Measurements from ENCODE around the gene MPP3.
A peak's percentile ranks its signal among the peaks of the same experiment; 100 is the strongest.
"Not testable (repeated sequence)": the region's sequence is repeated elsewhere in the genome, so short reads cannot be mapped to it uniquely, and the experiment has no call there.

MPP3 gene

GRCh38 chr17:43860927-43861622 lies 28.1 kb upstream of the MPP3 start:
- DNase-seq: no peak

DNA sequence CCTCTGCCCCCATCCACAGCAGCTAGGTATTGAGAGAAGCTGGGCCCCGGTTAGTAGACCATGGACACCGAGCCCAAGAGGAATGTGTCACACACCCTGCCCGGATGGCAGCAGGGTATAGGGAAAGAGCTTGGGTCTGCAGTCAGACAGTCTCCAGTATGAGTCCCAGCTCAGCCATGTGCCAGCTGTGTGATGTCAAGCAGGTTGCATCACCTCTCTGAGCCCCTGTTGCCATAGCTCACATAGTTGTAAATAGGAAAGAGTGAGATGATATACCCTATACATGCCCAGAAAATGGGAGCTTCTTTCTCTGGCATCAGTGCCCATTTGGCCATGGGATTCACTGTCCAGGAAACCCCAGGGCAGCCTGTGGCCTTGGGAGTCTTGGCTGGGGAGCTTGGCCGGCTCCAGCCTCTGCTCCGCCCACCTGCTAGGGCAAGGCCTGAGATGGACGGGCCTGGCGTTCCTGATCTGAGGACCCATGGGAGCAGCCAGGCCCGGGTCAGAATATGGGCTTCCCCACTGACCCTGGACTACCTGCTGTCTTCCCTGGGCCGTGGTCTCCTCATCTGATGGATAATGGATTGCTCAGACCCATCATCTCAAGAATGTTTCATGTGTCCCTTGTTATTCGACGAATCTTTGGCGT lies 27.3 kb upstream of the MPP3 start:
- no peak for DNase-seq

DNA sequence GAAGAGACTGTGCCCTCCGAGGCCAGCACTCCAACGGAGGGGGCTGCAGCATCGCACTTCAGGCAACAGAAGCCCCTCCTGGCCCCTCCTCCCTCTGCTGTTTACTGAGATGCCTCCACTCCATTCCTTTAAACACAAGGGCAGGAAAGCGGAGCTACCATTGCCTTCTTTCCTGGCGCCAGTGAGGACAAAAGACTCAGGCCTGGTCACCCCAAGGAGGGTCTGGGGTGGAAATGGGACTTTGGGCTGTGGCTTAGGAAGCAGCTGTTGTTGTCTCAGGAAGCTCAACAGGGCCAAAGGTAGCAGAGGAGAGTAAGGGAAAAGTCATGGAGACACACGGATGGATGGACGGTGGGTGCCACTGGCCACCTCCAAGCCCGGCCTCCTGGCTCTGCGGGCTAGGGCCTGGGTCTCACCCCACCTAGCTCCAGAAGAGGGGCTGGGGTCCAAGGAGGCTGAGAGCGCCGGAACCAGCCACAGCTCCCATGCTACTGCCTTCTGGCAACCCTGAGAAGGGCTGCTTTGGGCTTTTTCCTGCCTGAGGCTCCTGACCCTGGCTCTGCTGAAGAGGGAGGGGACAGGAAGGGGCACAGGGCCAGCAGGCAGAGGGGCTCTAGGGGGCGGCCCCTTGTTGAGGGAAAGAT lies 25.1 kb upstream of the MPP3 start:
- no peak for DNase-seq

GRCh38 chr17:43857141-43857540 lies 24.2 kb upstream of the MPP3 start:
- no peak for DNase-seq

DNA sequence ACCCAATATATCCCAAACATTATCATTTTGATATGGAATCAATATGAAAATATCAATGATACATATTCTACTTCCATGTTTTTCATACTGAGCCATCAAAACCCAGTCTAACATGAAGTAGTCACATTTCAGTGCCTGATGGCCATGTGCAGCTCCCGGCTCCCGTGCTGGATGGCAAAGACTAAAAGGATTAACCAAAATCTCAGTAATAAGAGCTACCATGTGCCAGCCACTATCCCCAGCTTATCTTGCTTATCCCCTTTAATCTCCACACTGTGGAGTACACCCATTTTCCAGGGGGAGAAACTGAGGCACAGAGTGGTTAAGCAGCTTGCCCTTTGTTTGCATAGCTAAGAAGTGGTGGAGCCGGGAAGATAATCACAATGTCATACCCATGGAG lies 23.2 kb upstream of the MPP3 start:
- no peak for DNase-seq

DNA sequence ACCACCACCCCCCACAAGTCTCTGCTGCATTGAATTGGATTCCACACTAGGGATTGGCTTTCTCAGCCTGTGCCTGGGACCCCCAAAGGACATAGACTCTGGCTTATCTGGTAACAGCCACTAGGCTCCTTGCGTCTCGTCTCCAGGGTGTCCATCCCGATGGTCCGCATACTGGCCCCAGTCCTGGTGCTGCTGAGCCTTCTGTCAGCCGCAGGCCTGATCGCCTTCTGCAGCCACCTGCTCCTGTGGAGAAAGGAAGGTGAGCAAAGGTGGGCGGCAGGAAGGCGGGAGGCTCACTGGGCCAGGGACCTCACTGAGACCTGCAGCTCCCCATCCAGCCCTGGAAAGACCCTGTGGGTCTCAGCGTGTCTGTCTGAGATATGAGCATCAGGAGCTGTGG lies 22.1 kb upstream of the MPP3 start:
- no peak for DNase-seq

- no peak for DNase-seq
These were observed 21.6 kb upstream of the MPP3 start for GRCh38 chr17:43854498-43854897.

DNA sequence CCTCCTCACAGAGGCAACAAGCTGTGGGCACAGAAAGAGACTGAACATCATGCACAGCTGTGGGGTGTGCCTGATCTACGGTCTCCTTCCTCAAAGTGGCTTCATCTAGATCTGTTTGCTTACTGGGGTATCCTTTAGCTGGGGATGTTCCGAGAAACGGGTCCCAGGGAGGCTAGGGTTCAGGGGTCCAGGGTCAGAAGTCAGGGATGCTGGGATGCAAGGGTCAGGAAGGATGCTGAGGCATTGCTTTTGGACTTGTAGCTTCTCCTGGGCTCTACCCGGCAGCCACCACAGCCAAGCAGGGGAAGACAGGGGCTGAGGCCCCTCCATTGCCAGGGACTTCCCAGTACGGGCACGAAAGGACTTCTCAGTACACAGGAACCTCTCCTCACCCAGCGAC lies 20.6 kb upstream of the MPP3 start:
- DNase-seq: no peak

- DNase-seq: no peak
These were observed 19.6 kb upstream of the MPP3 start for GRCh38 chr17:43852571-43852970.

DNA sequence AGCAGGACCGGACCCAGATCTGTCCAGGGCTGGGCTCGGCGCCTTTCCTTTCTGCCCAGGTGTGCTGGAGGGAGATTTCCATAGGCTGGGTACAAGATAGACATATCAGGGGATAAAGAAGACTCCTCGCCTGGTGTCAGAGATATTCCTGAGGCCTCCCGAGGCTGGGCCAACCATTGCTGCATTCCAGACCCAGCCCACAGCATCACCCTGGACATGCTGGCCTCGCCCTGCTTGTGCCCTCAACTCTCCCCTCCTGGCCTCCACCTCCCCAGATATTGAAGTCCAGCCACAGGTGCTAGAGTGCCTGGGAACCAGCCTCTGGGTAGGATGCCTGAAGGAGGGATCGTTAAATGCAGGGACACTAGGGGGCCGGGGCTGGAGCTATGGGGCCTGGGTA lies 16.2 kb upstream of the MPP3 start:
- DNase-seq: no peak

DNA sequence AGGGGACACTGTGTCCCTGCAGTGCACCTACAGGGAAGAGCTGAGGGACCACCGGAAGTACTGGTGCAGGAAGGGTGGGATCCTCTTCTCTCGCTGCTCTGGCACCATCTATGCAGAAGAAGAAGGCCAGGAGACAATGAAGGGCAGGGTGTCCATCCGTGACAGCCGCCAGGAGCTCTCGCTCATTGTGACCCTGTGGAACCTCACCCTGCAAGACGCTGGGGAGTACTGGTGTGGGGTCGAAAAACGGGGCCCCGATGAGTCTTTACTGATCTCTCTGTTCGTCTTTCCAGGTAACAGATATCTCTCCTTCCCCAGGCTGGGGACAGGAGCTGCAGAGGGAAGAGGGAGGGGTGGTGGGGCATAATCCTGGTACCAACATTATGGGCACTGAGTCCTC lies 15.7 kb upstream of the MPP3 start:
- DNase-seq: no peak

DNA sequence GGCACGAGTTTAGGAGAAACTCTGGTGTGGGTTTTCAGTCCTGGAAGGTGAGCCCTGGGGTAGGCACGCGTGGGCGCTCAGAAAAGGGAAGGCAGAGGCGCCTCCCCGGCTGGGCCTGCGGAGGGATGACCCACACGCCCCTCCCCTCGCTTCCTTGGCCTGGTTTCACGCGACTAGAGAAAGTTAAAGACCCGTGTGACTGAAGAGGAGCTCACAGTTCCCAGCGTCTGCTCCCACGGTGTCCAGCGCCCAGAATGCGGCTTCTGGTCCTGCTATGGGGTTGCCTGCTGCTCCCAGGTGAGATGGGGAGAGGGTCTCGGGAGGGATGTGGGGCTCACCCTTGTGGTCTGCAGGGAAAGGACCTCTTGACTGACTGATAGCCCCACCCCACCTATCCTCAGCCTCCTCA lies 14.0 kb upstream of the MPP3 start, which contains the start of gene CD300LG:
Gene CD300LG, plus strand, starts transcription at position 214 of the 409 bp plus-strand sequence. Its CDS starts 41 bp downstream, at position 255.
- DNase-seq: no peak

DNA sequence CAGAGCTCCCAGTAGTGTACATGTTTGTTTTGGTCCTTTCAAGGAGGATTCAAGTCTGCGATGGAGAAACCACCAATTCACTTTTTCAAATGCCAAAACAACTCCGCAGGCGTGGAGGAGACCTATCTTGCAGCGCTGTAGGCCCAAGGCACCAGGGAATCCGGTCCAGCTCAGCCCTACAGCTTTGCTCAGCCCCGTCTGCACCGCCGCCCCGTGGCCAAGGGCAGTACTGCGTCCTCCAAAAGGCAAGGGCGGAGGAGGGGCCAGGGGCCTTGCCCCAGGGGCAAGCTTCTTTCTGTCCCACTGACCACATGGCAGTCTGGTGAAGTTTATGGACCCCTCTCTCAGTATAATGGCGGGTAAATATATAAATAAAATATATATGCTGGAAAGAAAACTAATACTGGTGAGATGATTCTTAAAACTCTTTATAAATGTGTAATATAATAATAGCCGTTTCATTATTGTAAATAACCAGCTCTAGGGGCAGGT lies 13.3 kb upstream of the MPP3 start:
- DNase-seq: peak; percentile 90 to 92

DNA sequence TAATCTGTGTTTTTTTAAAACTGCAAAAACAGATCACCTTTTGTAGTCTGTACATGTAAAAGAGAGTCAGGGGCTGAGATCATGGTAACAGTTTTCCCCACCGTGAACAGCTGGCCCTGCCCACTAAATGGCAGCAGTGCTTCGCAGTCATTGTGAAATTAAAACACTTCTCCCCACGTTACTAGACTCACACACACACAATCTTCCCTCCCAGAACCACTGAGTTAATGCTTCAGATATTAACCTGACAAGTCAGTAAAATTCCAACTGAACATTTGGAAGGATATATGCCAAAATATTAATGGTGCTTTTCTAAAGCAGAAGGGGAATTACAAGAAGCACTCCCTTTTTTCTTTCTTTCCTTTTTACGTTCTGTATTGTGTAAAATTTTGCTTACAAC lies 12.8 kb upstream of the MPP3 start:
- DNase-seq: no peak

DNA sequence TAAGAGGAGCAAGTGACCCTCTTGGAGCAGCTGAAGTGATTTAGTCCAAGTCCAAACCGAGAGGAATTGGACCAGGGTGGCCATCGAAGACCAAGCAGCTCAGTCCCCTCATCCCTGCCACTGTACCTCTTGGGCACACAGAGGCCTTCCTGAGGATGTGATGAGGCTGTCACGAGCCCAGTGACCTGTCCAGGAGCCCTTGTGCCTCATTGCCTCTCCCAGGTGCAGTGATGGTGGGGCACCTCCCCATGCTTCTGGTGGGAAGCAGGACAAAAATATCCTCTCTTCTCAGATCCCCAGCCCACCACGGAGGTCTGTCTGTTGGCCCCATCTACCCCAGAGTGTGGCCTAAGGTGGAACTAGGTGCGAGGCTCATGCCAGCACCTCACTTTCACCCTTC lies 11.3 kb upstream of the MPP3 start:
- no peak for DNase-seq

GRCh38 chr17:43842975-43843325 lies 10.0 kb upstream of the MPP3 start:
- DNase-seq: no peak

GRCh38 chr17:43842091-43842974 lies 9.4 kb upstream of the MPP3 start:
- not testable (repeated sequence) for DNase-seq

DNA sequence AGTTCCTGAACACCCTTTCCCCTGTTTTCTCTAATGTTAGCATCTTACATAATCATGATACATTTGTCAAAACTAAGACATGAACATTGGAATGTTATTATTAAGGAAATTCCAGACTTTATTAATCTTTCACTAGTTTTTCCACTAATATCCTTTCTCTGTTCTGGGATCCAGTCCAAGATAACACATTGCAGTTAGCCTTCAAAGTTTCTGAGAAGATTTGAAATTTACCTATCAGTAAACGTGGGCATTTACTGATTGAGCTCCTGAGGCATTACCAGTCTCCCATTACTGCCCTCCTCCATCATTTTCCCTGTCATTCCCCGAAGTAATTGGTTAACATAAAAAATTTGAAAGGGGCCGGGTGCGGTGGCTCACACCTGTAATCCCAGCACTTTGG lies 8.3 kb upstream of the MPP3 start:
- no peak for DNase-seq

GRCh38 chr17:43840814-43841213 lies 7.9 kb upstream of the MPP3 start:
- DNase-seq: no peak

DNA sequence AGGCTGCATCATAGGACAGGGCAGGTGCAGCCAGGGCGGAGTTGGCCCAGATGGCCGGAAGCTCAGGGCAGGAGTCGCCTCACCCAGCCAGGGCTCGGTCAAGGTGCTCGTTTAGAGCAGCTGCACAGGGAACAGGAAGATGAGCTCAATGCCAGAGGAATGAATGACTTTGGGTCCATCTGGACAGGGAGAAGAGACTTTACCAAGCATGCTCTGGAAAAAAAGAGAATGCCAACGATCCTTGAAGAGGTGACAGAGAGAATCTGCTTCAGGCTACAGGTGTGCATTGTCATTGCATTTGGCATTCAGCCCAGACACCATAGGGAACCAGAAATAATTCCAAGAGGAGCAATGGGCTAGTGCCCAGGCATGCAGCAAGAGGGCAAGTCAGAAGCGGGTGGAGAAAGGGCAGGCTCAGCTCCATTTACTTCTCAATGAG lies 6.7 kb upstream of the MPP3 start:
- no peak for DNase-seq

GRCh38 chr17:43834106-43834505 lies 1.2 kb upstream of the MPP3 start:
- no peak for DNase-seq

- peak; percentile 35 to 52 for DNase-seq
These were observed 574 bp downstream of the MPP3 start for GRCh38 chr17:43832168-43832975.

Data from activated T-cell treated with anti-CD3 and anti-CD28 coated beads, Interleukin-2, amount 50 U/mL, for 48 hours (primary cell).